Neural cell (in vitro differentiated cells): ENCODE data around the gene PTPRU. TPM values are rescaled to one million over a fixed set of nuclear protein-coding genes. Genes with fewer than 3 reads are reported as not detected.

Source experiments
- H2AFZ ChIP-seq: fragments of 200-600, 300-800 bp; sonication (generic), shearing (Covaris generic); 2 replicates; pipeline ENCODE4 v1.6.0; 2014; ENCODE audit warnings: low read depth, mild to moderate bottlenecking, antibody characterized with exemption, low read length, moderate library complexity
- H3F3A ChIP-seq: fragments of 200-600 bp; shearing (Covaris generic); 2 replicates; pipeline ENCODE4 v1.6.1; 2016; ENCODE audit warnings: mild to moderate bottlenecking, moderate library complexity, mixed read lengths, antibody characterized with exemption, low read length; ENCODE audit not compliant: insufficient read depth, poor library complexity, severe bottlenecking
- H3K27ac ChIP-seq: fragments of 200-600, 300-800 bp; sonication (generic), shearing (Covaris generic); 2 replicates; pipeline ENCODE4 v1.5.1; 2014; ENCODE audit warnings: mild to moderate bottlenecking, low read length, moderate library complexity
- H3K27me3 ChIP-seq: fragments of 300-800, 200-600 bp; sonication (generic), shearing (Covaris generic); 2 replicates; pipeline ENCODE4 v1.6.0; 2014; ENCODE audit warnings: mild to moderate bottlenecking, low read depth, low read length, moderate library complexity; ENCODE audit not compliant: insufficient read depth
- H3K36me3 ChIP-seq: fragments of 300-800, 200-600 bp; sonication (generic), shearing (Covaris generic); 2 replicates; pipeline ENCODE4 v1.5.1; 2014; ENCODE audit warnings: mild to moderate bottlenecking, antibody characterized with exemption, low read length, moderate library complexity; ENCODE audit not compliant: insufficient read depth
- H3K4me2 ChIP-seq: fragments of 300-800, 200-600 bp; sonication (generic), shearing (Covaris generic); 2 replicates; pipeline ENCODE4 v1.6.0; 2014; ENCODE audit warnings: mild to moderate bottlenecking, low read length
- H3K4me3 ChIP-seq: fragments of 300-800, 200-600 bp; sonication (generic), shearing (Covaris generic); 2 replicates; pipeline ENCODE4 v1.5.1; 2014; ENCODE audit warnings: mild to moderate bottlenecking, low read length, moderate library complexity
- H3K79me2 ChIP-seq: fragments of 200-600 bp; shearing (Covaris generic); replicated peaks from 2 replicates; pipeline ENCODE4 v1.6.0; 2014; ENCODE audit warnings: mild to moderate bottlenecking, low read length, moderate library complexity; ENCODE audit not compliant: insufficient read depth
- H3K9ac ChIP-seq: fragments of 300-800, 200-600 bp; sonication (generic), shearing (Covaris generic); 2 replicates; pipeline ENCODE4 v1.6.1; 2016; ENCODE audit warnings: mild to moderate bottlenecking, low read length, mixed read lengths
- H3K9me2 ChIP-seq: fragments of 200-600 bp; shearing (Covaris generic); 2 replicates; pipeline ENCODE4 v1.6.1; 2016; ENCODE audit warnings: mild to moderate bottlenecking, low read length, mixed read lengths; ENCODE audit not compliant: insufficient read depth
- H3K9me3 ChIP-seq: fragments of 200-600, 300-800 bp; sonication (generic), shearing (Covaris generic); 2 replicates; pipeline ENCODE4 v1.6.1; 2016; ENCODE audit warnings: mild to moderate bottlenecking, mixed run types, low read length, moderate library complexity, mixed read lengths
- H4K20me1 ChIP-seq: fragments of 200-600 bp; shearing (Covaris generic); 2 replicates; pipeline ENCODE4 v1.6.1; 2016; ENCODE audit warnings: mild to moderate bottlenecking, mixed run types; ENCODE audit not compliant: insufficient read depth
- CTCF ChIP-seq: fragments of 450-650 bp; IDR thresholded peaks from 2 replicates; pipeline ENCODE4 v1.5.1; 2014; ENCODE audit warnings: antibody characterized with exemption, mild to moderate bottlenecking, moderate library complexity; ENCODE audit not compliant: poor library complexity, severe bottlenecking
- EP300 ChIP-seq: fragments of 450-650 bp; conservative IDR thresholded peaks from 2 replicates; pipeline ENCODE4 v1.6.1; 2014; ENCODE audit warnings: antibody characterized with exemption, mild to moderate bottlenecking, moderate library complexity; ENCODE audit not compliant: poor library complexity, severe bottlenecking
- EZH2 ChIP-seq: fragments of 200-600, 300-800 bp; shearing (Covaris generic), sonication (generic); IDR thresholded peaks from 2 replicates; pipeline ENCODE4 v1.6.1; 2014; ENCODE audit warnings: antibody characterized with exemption, low read length, borderline replicate concordance, mild to moderate bottlenecking; ENCODE audit not compliant: insufficient read depth, poor library complexity, severe bottlenecking
- MXI1 ChIP-seq: fragments of 450-650 bp; conservative IDR thresholded peaks from 2 replicates; pipeline ENCODE4 v1.6.1; 2014; ENCODE audit warnings: antibody characterized with exemption, mild to moderate bottlenecking; ENCODE audit not compliant: poor library complexity, severe bottlenecking
- POLR2AphosphoS5 ChIP-seq: IDR thresholded peaks from 2 replicates; pipeline ENCODE4 v1.6.1; 2012
- RAD21 ChIP-seq: fragments of 450-650 bp; conservative IDR thresholded peaks from 2 replicates; pipeline ENCODE4 v1.6.1; 2014; ENCODE audit warnings: antibody characterized with exemption, mild to moderate bottlenecking, moderate library complexity
- REST ChIP-seq: IDR thresholded peaks from 2 replicates; pipeline ENCODE4 v1.6.1; 2012; ENCODE audit warnings: borderline replicate concordance
- SMC3 ChIP-seq: fragments of 450-650 bp; conservative IDR thresholded peaks from 2 replicates; pipeline ENCODE4 v1.6.1; 2014; ENCODE audit warnings: antibody characterized with exemption, mild to moderate bottlenecking, moderate library complexity; ENCODE audit not compliant: poor library complexity
- TAF1 ChIP-seq: IDR thresholded peaks from 2 replicates; pipeline ENCODE4 v1.6.1; 2012; ENCODE audit warnings: low read depth
- polyA plus RNA-seq: library from polyadenylated mRNA; depleted of rRNA; stranded (reverse); fragments of >200 nt; gene quantifications from 2 replicates; pipeline ENCODE4 v1.2.3, GENCODE V29; 2014

Gene PTPRU
- polyA plus RNA-seq, 1 donor from 2014 or later, result 5.0 TPM

- H3K4me3 ChIP-seq, result no peak overlapping the region
- no peak overlapping the region for H2AFZ ChIP-seq
Measured at GRCh38 chr1:29343908-29344307, 107.6 kb downstream of the PTPRU start.

GRCh38 chr1:29344336-29344735, 108.0 kb downstream of the PTPRU start:
- Histone ChIP-seq H3K27me3 (no peaks in the 10 kb centered on the region), H3K4me3 (no peak overlapping the region)
- TF ChIP-seq CTCF (no peak), EP300 (no peak), TAF1 (no peak), SMC3 (no peak), MXI1 (no peak), RAD21 (no peak), EZH2 (no peak), POLR2AphosphoS5 (no peak)

More at GRCh38 chr1:29343908-29344307, 107.6 kb downstream of the PTPRU start:
- Histone ChIP-seq H3K27ac (no peak overlapping the region), H3K9ac (no peak overlapping the region), H3K9me2 (no peaks in the 10 kb centered on the region), H3K79me2 (no peaks in the 10 kb centered on the region), H4K20me1 (no peaks in the 10 kb centered on the region), H3K36me3 (no peaks in the 10 kb centered on the region), H3K9me3 (no peaks in the 10 kb centered on the region), H3K4me2 (no peak overlapping the region), H3F3A (no peaks in the 10 kb centered on the region), H3K27me3 (no peaks in the 10 kb centered on the region)
- TF ChIP-seq EP300, result no peak
- no peak for TF ChIP-seq POLR2AphosphoS5
- TF ChIP-seq EZH2, result no peak
- TF ChIP-seq TAF1, result no peak
- no peak for TF ChIP-seq REST
- no peak for TF ChIP-seq RAD21
- no peak for TF ChIP-seq MXI1
- no peak for TF ChIP-seq SMC3
- no peak for TF ChIP-seq CTCF

More at GRCh38 chr1:29344336-29344735, 108.0 kb downstream of the PTPRU start:
- no peaks in the 10 kb centered on the region for H3K9me3 ChIP-seq
- no peaks in the 10 kb centered on the region for H3K79me2 ChIP-seq
- no peaks in the 10 kb centered on the region for H3K36me3 ChIP-seq
- H3K27ac ChIP-seq, result no peak overlapping the region
- no peaks in the 10 kb centered on the region for H3F3A ChIP-seq
- H2AFZ ChIP-seq, result no peak overlapping the region
- no peak overlapping the region for H3K9ac ChIP-seq
- H4K20me1 ChIP-seq, result no peaks in the 10 kb centered on the region
- no peak overlapping the region for H3K4me2 ChIP-seq
- H3K9me2 ChIP-seq, result no peaks in the 10 kb centered on the region
